Activated CD4-positive, alpha-beta T cell treated with anti-CD3 and anti-CD28 coated beads, Interleukin-2, amount 50 U/mL, for 1 hour (primary cell): ENCODE measurements around the gene C9orf50.

Source experiments
- DNase-seq: peaks from one replicate; pipeline ENCODE4 v3.0.0-alpha.2; 2020

The C9orf50 gene

GRCh38 chr9:129629251-129629820 is 8.4 kb upstream of the C9orf50 start:
- no peak for DNase-seq

GRCh38 chr9:129628709-129629108 is 7.8 kb upstream of the C9orf50 start:
- DNase-seq = no peak

GRCh38 chr9:129627556-129628440 is 6.9 kb upstream of the C9orf50 start:
- DNase-seq = no peak

- DNase-seq = peak; percentile 46
These were observed 5.9 kb upstream of the C9orf50 start for GRCh38 chr9:129626625-129627284.

GRCh38 chr9:129626079-129626624 is 5.3 kb upstream of the C9orf50 start, which contains the start of gene NTMT1:
NTMT1 (plus strand) TSS chr9:129626163; CDS start chr9:129632704, 6,541 bp downstream.
- peak; percentile 92 for DNase-seq

- DNase-seq = no peak
These were observed 4.0 kb upstream of the C9orf50 start for GRCh38 chr9:129624947-129625346.

GRCh38 chr9:129624168-129624759 is 3.4 kb upstream of the C9orf50 start:
- DNase-seq = peak; percentile 73

GRCh38 chr9:129623331-129623730 is 2.4 kb upstream of the C9orf50 start:
- no peak for DNase-seq

GRCh38 chr9:129619787-129620668 is 873 bp downstream of the C9orf50 start:
- DNase-seq = no peak

GRCh38 chr9:129617167-129617566 is 3.7 kb downstream of the C9orf50 start:
- DNase-seq = no peak

- DNase-seq = no peak
These were observed 5.3 kb downstream of the C9orf50 start for GRCh38 chr9:129615407-129616285.

- no peak for DNase-seq
These were observed 6.0 kb downstream of the C9orf50 start for GRCh38 chr9:129614932-129615331.

- no peak for DNase-seq
These were observed 7.3 kb downstream of the C9orf50 start for GRCh38 chr9:129613520-129614175.

- no peak for DNase-seq
These were observed 7.9 kb downstream of the C9orf50 start for GRCh38 chr9:129612815-129613519.

GRCh38 chr9:129612123-129612522 is 8.8 kb downstream of the C9orf50 start:
- DNase-seq = no peak

- no peak for DNase-seq
These were observed 9.5 kb downstream of the C9orf50 start for GRCh38 chr9:129611307-129611800.

GRCh38 chr9:129610473-129611306 is 10.2 kb downstream of the C9orf50 start:
- DNase-seq = peak; percentile 71

GRCh38 chr9:129610213-129610472 is 10.8 kb downstream of the C9orf50 start:
- DNase-seq = no peak
